ENCODE measurements around the gene BABAM2.

The BABAM2 gene

DNA sequence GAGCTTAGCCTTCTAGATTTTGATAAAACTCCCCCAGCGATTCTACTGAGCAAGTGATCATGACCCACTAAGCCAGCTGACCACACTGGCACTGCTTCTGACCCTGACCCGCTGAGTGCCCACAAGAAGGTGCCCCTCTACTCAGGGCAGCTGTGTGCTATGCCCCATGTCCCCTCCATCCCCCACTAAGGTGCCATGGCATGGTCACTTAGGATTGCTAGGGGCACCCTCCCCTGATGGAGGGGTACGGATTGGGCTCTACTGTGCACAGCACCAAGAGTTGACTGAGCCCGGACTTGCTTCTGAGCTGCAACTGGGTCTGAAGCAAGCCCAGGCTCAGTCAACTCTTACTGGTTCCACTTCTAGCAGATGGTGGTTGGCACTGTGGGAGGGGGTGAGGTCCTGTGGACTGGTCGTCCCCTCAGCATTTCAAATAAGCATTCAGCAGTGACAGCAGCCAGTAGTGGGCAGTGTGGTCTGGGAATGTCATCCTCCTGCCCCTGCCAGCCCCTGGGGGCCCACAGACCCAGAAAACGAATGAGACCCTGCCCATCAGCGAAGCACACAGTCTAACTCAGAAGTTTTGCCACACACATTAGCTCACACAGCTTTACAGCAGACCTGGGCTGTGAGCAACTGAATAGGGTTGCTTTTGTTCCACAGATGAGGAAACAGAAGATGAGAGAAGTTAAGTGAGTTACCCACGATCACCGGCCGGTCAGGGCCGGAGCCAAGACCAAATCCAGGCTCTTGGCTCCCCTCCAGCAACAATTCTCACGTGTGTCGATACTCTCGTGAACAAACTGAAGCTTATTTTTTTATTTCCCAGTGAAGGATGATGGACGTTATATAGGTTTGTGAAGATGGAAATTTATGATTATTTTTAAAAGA, 450.0 kb downstream of the BABAM2 start:
- H3K4me3 ChIP-seq (ENCODE audit: low read length), result no peak overlapping the region
- no peak for DNase-seq (ENCODE audit: low read depth)
- TF ChIP-seq, protein P1, sequence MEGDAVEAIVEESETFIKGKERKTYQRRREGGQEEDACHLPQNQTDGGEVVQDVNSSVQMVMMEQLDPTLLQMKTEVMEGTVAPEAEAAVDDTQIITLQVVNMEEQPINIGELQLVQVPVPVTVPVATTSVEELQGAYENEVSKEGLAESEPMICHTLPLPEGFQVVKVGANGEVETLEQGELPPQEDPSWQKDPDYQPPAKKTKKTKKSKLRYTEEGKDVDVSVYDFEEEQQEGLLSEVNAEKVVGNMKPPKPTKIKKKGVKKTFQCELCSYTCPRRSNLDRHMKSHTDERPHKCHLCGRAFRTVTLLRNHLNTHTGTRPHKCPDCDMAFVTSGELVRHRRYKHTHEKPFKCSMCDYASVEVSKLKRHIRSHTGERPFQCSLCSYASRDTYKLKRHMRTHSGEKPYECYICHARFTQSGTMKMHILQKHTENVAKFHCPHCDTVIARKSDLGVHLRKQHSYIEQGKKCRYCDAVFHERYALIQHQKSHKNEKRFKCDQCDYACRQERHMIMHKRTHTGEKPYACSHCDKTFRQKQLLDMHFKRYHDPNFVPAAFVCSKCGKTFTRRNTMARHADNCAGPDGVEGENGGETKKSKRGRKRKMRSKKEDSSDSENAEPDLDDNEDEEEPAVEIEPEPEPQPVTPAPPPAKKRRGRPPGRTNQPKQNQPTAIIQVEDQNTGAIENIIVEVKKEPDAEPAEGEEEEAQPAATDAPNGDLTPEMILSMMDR (conservative IDR thresholded peaks at IDR 0.05; ENCODE audit: low read depth, low read length), result peak; percentile 39

GRCh38 chr2:28341208-28341891, 450.8 kb downstream of the BABAM2 start:
- no peak overlapping the region for H3K4me3 ChIP-seq (ENCODE audit: low read length)
- TF ChIP-seq, protein P1 (conservative IDR thresholded peaks at IDR 0.05; ENCODE audit: low read depth, low read length), result no peak
- no peak for DNase-seq (ENCODE audit: low read depth)

DNA sequence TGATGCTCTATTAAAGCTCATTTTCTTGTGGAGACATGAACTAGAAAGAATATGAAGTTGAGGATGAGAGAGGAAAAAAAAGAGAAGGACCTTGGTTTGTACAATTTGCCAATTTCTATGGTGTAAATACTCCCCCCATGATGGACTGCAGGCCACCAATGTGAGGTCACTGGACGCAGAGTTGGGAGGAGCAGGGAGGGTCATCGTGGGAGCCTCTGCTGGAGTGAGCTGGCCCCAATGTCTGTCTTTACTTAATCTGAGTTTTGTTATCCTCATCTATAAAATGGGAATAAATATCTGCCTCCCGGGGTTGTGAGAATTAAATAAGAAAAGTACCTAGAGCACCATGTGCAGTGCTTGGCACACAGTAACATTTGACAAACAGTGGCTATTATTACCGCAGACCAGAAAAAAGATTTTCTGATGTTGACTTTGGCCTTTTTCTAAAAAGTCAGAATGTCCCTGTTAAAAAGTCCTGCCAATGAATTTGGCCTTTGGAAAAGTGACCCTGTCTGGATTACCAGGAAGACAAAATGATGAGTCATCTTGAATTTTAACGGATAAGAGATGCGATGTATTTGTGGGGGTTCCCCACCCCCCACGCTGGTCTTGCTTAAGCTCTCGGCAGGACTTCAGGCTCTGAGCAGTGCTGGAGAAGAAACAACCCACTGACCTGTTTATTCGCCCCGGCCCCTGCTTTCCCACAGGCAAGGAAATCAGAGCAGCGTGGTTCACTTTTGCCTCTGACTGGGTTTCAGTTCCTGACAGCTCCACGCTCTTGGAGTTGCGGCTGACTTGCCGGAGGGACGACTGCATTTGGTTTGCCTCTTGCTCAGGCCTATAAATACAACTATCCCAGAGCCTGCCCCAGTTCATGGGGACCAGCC, 451.8 kb downstream of the BABAM2 start:
- TF ChIP-seq, protein P1 (conservative IDR thresholded peaks at IDR 0.05; ENCODE audit: low read depth, low read length), result no peak
- no peak for DNase-seq (ENCODE audit: low read depth)
- H3K4me3 ChIP-seq (ENCODE audit: low read length), result no peak overlapping the region

DNA sequence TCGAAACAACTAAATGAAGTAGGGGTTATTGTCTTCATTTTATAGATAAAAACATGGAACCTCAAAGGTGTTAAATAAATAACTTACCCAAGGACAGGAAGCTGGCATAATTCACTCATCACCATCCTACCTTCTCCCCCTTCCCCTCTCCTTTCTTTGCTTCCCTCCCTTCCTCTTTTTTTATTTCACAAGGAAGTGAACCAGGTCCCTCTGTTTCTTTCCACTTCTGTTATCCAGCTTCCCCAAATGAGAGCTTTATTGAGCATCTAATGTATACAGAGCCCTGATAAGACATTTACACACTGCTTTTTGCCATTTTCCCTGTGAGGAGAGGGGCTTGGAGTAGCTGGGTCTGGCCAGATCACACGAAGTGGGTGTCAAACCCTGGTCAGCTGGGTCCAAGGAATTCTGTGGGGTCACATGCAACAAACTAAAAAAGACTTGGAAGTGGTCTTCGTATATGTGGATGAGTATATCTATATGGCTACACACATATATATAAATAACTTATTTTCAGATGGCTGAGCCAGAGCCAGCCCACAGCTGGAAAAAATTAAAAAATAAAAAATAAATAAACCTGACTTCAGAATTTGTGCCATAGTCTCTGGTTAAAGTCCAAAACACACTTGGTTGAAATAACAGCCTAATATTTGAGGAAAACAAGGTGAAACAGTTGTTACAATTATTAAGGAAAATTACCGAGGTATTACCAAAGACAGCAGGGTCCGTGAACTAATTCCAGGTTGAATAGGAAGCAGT, 452.8 kb downstream of the BABAM2 start:
- DNase-seq (ENCODE audit: low read depth), result no peak
- H3K4me3 ChIP-seq (ENCODE audit: low read length), result no peak overlapping the region
- TF ChIP-seq, protein P1 (conservative IDR thresholded peaks at IDR 0.05; ENCODE audit: low read depth, low read length), result no peak

DNA sequence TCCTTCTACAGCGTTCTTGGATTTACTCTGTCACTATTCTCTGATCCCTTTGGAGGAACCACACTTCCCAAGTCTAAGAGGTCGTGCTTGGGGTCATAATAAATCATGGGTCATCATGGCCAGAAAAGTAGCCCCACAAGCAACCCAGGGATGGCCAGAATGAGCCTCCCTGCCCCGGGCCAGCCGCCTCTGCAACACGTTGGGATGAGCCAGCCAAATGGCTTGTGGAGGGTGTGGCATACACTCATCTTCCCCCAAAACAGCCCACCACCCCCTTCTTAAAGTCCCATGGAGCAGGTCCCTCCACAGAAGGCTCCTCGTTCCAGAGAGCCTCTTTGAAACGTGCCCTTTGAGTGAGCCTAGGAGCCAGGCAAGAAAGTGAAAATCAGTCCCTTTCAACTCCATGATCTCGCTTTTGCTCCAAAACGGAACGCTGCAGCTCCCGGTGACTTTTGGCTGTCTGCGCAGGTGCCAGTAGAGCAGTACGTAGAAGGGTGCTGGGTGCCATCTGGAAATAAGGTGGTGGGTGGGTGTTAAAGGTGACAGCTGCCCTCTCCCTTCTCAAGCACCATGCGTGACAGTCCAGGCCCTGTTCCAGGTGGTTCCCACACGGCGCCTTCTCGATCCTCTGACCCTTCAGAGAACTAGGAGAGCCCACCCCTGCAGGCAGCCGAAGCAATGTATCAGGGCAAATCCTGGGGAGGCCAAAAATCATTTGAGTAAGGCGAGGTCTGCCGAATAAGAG, 453.6 kb downstream of the BABAM2 start:
- no peak for DNase-seq (ENCODE audit: low read depth)
- H3K4me3 ChIP-seq (ENCODE audit: low read length), result no peak overlapping the region
- TF ChIP-seq, protein P1 (conservative IDR thresholded peaks at IDR 0.05; ENCODE audit: low read depth, low read length), result no peak
